ENCODE results near the gene WNK2. TPM values are rescaled to one million over a fixed set of nuclear protein-coding genes. Genes with fewer than 3 reads are reported as not detected.
A peak's percentile ranks its signal among the peaks of the same experiment; 100 is the strongest.

The WNK2 gene
- total RNA-seq, 1 donor from 2014 or later, result 200 TPM

- ATAC-seq (no peak), DNase-seq (ENCODE audit: missing footprints) (no peak)
- intact Hi-C loops (cut with DNase I), result no loop called here
Observed at GRCh38 chr9:93193388-93194220, 9.7 kb downstream of the WNK2 start.

- no peak for ATAC-seq
- no peak for DNase-seq (ENCODE audit: missing footprints)
Observed at GRCh38 chr9:93194221-93194625, 10.3 kb downstream of the WNK2 start.

GRCh38 chr9:93194641-93195040, 10.7 kb downstream of the WNK2 start:
- intact Hi-C loops (cut with DNase I), result no loop called here
- ATAC-seq, result no peak
- no peak for DNase-seq (ENCODE audit: missing footprints)

More at GRCh38 chr9:93194221-93194625, 10.3 kb downstream of the WNK2 start:
- intact Hi-C loops (cut with DNase I), result no loop called here

- DNase-seq (ENCODE audit: missing footprints) (no peak), ATAC-seq (no peak)
- intact Hi-C loops (cut with DNase I), result no loop called here
Observed at GRCh38 chr9:93196096-93197055, 12.4 kb downstream of the WNK2 start.

GRCh38 chr9:93197670-93198069, 13.7 kb downstream of the WNK2 start:
- intact Hi-C loops (cut with DNase I), result no loop called here
- ATAC-seq, result no peak
- DNase-seq (ENCODE audit: missing footprints), result no peak

GRCh38 chr9:93198117-93198837, 14.3 kb downstream of the WNK2 start:
- no peak for ATAC-seq
- intact Hi-C loops (cut with DNase I), result no loop called here
- no peak for DNase-seq (ENCODE audit: missing footprints)

- ATAC-seq (no peak), DNase-seq (ENCODE audit: missing footprints) (no peak)
- intact Hi-C loops (cut with DNase I), result no loop called here
Observed at GRCh38 chr9:93198838-93199625, 15.1 kb downstream of the WNK2 start.

DNA sequence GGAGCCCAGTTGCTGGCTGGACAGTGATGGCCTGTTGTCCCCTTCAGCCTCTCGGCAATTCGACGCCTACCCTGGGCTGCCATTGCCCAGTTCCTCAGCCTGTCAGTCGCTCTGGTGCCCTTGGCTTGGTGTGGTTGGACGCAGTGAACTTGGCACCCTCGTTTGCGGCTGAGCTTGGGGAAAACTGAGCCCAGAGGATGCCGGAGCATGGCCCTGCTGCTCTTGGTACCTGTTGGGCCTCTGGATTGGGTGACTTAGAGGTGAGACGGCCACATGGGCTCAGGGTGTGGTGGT, 16.5 kb downstream of the WNK2 start:
- ATAC-seq, result no peak
- DNase-seq (ENCODE audit: missing footprints), result no peak
- intact Hi-C loops (cut with DNase I), result no loop called here

- no peak for DNase-seq (ENCODE audit: missing footprints)
- no peak for ATAC-seq
- intact Hi-C loops (cut with DNase I), result no loop called here
Observed at GRCh38 chr9:93200989-93201334, 17.0 kb downstream of the WNK2 start.

DNA sequence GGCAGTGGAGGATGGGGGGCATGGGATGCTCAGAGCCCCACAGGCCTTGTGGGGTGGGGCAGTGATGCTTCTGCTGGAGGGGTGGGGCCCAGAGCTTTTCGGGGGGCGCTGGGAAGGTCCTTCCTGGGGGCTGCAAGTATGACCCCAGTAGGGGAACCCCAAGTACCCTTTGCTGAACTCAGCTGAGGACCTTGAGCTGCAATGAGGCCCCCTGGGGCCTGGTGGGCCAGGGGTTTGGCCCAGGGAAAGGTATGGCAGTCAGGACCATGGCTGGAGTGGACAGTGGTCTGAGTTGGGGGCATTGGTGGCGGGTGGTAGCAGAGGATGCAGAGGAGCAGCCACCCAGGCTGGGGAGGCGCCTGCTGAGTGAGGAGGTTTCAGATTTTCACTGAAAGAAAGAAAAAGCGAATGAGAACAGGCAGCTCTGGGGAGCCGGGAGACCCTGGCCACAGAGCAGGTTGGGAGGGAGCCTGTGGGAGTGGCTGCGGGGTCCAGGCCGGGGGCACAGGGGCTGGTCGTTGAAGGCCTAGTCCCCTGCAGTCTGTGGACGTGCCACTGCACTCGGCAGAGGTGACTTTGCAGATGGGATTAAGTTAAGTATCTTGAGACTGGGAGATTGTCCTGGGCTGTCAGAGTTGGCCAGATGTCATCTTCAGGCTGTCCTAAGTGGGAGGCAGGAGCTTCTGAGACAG, 19.2 kb downstream of the WNK2 start:
- DNase-seq (ENCODE audit: missing footprints), result no peak
- intact Hi-C loops (cut with DNase I), result no loop called here
- no peak for ATAC-seq

- no peak for ATAC-seq
- intact Hi-C loops (cut with DNase I), result loop anchor here (2.0 kb wide), 1 partner anchor 17 kb away; no protein-coding TSS in a partner anchor
- no peak for DNase-seq (ENCODE audit: missing footprints)
Observed at GRCh38 chr9:93203718-93204469, 20.0 kb downstream of the WNK2 start.

GRCh38 chr9:93204470-93205043, 20.6 kb downstream of the WNK2 start:
- DNase-seq (ENCODE audit: missing footprints) (no peak), ATAC-seq (no peak)
- intact Hi-C loops (cut with DNase I), result loop anchor here (2.0 kb wide), 1 partner anchor 18 kb away; no protein-coding TSS in a partner anchor

DNA sequence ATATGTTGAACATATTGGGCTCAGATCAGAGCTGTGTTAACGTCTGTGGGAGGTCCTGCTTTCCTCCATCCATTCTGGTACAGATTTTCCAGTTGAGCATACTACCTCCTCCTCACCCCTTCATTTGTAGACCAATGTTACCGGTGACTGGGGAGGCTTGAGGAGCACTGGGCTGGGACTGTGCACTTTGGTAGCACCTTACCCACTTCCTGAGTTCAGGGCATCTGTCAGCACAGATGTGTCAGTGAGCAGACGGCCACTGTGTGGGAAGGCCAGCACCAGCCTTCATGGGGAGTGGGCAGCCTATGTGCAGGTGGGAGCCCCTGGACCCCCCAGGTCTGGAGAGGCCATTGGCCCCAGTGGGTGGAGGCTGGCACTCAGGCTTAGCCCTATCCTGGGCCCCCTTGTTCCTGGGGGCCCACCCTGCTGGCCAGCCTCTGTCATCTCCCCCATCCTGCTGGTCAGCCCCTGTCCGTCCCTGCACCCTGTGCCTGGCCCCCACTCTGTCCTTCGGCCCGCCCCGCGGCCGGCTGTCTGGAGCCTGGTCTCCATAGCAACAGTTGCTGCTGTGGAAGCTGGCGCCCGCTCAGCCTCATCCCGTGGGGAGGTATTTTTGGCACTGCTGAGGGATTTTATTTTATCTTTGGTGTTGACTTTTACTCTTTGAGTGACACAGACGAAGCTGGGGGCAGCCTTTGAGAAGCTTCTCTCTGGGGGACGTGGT, 21.3 kb downstream of the WNK2 start:
- intact Hi-C loops (cut with DNase I), result loop anchor here (2.0 kb wide), 1 partner anchor 18 kb away; no protein-coding TSS in a partner anchor
- ATAC-seq, result peak; percentile 61

DNA sequence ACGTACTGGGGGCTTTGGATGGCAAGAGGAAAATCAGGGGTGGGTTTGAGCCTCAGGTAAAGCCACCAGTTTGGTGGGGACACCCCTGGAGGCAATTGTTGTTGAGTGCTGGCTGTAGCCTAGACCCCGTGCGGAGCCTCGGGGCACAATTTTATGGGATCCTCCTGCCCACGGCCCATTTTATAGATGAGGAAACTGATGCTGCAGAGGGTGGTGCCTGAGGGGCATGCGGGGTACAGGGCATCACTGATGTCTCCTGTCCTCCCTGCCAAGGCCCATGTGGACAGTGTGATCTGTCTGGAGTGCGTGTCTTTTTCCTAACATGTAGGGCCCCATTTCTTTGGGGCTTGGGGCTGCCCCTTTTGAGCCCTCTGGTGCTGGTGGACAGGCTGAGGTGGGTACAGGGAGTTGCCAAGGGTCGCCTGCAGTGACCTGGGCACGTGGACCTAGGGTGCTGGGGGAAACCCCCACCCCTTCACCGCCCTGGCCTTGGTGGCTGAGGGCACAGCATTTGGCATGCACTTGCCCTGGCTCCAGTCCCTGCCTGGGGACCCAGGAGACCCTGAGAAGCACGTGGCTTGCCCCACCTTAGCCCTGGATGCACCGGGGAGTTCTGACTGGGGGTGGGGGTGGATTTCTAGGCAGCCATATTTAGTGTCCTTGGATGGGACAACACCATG, 22.1 kb downstream of the WNK2 start:
- peak; percentile 31 for ATAC-seq
- peak; percentile 70 for DNase-seq (ENCODE audit: missing footprints)
- intact Hi-C loops (cut with DNase I), result loop anchor here (2.0 kb wide), 1 partner anchor 19 kb away; no protein-coding TSS in a partner anchor

More for the DNA sequence above, 21.3 kb downstream of the WNK2 start:
- DNase-seq (ENCODE audit: missing footprints), result peak; percentile 87

DNA sequence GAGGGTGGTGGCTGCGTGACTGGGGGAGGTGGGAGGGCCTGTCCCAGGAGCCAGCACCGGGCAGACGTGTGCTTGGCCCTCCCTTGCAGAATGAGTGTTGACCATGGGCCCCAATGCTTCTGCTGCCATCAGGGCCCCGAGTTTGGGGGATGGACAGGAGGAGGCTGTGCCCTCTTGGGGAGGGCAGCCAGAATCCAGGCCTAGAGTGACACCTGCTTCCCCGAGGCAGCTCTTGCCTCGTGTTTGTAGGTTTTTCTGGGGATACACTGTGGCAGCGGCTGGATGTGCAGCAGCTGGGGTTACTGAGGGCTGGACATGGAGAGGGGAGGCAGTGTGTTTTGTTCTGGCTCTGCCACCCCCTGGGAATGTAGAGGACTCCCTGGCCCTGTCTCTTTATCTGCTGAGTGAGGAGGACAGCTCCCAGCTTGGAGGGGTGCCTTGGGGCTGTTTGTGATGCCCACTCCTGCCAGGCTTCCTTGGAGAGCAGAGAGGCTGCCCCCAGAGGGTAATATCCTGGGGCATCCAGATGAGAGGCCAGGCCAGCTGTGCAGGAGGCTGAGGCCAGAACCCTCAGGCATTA, 22.7 kb downstream of the WNK2 start:
- peak; percentile 28 for DNase-seq (ENCODE audit: missing footprints)
- intact Hi-C loops (cut with DNase I), result no loop called here
- ATAC-seq, result peak; percentile 17
